ENCODE data around the gene ARFGAP3. TPM values are rescaled to one million over a fixed set of nuclear protein-coding genes. Genes with fewer than 3 reads are reported as not detected.
A peak's percentile ranks its signal among the peaks of the same experiment; 100 is the strongest.
"Not testable (repeated sequence)": the region's sequence is repeated elsewhere in the genome, so short reads cannot be mapped to it uniquely, and the experiment has no call there.

ARFGAP3 gene
- total RNA-seq, 1 experiment from 2014 or later = 20.5 TPM

- in situ Hi-C loops (cut with HindIII; ENCODE audit: low sequenced_read_pairs) = no loop called here
- DNase-seq (ENCODE audit: low spot score) = no peak
Observed at GRCh38 chr22:42758931-42759629, 98.0 kb downstream of the ARFGAP3 start.

GRCh38 chr22:42755553-42755952 is 101.5 kb downstream of the ARFGAP3 start:
- DNase-seq (ENCODE audit: low spot score); in situ Hi-C loops (cut with HindIII; ENCODE audit: low sequenced_read_pairs): not testable (repeated sequence)

GRCh38 chr22:42755121-42755520 is 102.0 kb downstream of the ARFGAP3 start:
- in situ Hi-C loops (cut with HindIII; ENCODE audit: low sequenced_read_pairs); DNase-seq (ENCODE audit: low spot score): not testable (repeated sequence)

DNA sequence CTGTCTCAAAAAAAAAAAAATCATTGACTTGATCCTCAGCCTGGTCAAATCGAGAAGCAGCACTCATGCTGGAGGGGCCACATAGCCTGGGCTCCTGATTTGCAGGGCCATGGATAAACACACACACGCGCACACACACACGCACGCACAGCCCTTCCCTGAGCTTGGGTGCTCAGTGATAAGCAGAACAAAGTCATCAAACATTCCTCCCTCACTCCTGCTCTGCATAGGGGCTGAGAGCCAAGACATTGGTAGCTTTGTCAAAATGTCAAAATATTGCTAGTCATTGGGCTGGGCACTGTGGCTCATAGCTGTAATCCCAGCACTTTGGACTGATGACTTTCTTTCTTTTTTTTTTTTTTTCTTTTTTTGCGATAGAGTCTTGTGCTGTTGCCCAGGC is 102.4 kb downstream of the ARFGAP3 start:
- in situ Hi-C loops (cut with HindIII; ENCODE audit: low sequenced_read_pairs) = no loop called here
- DNase-seq (ENCODE audit: low spot score) = no peak

DNA sequence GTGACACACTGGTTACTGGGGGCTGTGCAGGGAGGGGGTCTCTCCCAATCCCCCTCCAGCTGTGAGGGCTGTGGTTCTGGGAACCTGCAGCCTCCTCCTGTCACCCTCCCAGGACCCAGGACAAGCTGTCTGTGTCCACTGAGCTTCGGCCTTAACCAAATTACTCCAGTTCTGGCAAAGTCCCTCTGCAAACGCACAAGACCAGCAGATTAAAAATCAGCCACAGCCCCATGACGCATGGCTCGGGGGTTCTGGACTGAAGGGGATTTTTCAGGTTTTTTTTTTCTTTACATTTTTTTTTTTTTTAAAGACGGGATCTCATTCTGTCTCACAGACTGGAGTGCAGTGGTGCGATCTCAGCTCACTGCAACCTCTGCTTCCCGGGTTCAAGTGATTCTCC is 104.2 kb downstream of the ARFGAP3 start:
- DNase-seq (ENCODE audit: low spot score) = no peak

GRCh38 chr22:42752230-42752746 is 104.8 kb downstream of the ARFGAP3 start:
- in situ Hi-C loops (cut with HindIII; ENCODE audit: low sequenced_read_pairs) = no loop called here
- no peak for DNase-seq (ENCODE audit: low spot score)

More for the DNA sequence above, 104.2 kb downstream of the ARFGAP3 start:
- in situ Hi-C loops (cut with HindIII; ENCODE audit: low sequenced_read_pairs) = no loop called here

DNA sequence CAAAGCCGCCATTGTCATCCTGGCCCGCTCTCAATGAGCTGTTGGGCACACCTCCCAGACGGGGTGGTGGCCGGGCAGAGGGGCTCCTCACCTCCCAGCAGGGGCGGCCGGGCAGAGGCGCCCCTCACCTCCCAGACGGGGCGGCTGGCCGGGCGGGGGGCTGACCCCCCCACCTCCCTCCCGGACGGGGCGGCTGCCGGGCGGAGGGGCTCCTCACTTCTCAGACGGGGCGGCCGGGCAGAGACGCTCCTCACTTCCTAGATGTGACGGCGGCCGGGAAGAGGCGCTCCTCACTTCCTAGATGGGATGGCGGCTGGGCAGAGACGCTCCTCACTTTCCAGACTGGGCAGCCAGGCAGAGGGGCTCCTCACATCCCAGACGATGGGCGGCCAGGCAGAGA is 106.7 kb downstream of the ARFGAP3 start:
- in situ Hi-C loops (cut with HindIII; ENCODE audit: low sequenced_read_pairs); DNase-seq (ENCODE audit: low spot score): not testable (repeated sequence)

DNA sequence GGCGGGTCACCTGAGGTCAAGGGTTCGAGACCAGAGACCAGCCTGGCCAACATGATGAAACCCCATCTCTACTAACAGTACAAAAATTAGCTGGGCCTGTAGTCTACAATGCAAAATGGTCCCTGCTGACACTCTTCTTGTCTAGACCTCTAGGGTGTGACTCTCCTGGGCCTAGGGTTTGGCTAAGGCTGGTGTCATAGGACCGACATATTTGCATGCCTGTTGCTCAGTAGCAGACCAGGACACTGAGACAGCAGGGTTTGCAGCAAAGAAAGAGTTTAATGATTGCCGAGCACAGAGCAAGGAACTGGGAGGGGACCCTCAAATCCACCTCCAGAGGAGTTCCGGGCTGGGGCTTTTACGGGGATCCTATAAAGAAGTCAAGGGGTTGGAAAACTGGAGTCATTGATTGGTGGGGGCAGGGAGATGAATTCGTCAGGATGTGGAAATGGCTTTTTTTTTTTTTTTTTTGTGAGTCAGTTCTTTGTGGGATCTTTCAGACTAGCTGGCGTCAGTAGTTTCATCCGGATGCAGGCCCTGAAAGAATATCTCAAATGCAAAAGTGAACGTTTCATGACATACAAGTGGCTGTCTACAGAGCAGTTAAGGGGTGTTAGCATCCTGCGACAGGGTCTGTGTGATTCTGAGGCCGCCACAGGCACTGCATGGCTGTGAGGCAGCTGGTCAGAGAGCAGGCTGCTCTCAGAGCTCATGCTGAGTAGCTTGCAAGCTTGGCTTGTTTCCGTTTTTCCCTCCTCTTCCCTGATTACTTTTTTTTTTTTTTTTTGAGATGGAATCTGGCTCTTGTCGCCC is 109.2 kb downstream of the ARFGAP3 start:
- in situ Hi-C loops (cut with HindIII; ENCODE audit: low sequenced_read_pairs) = no loop called here

More for the DNA sequence above, 109.2 kb downstream of the ARFGAP3 start:
- peak; percentile 51 for DNase-seq (ENCODE audit: low spot score)

Other genes with a start within 250 kb of the ARFGAP3 start
- gene POLDIP3, start 242.4 kb downstream of the ARFGAP3 start, total RNA-seq (2014; rRNA removed; shearing (Covaris generic)) = 11.1 and 14.7 TPM in 2 replicates
- gene ATP5MGL, start 216.7 kb downstream of the ARFGAP3 start, total RNA-seq (2014; rRNA removed; shearing (Covaris generic)) = not detected in 2 replicates
- 39.0 and 44.6 TPM in 2 replicates for gene CYB5R3, start 207.9 kb downstream of the ARFGAP3 start, total RNA-seq (2014; rRNA removed; shearing (Covaris generic))
- gene A4GALT, start 136.4 kb downstream of the ARFGAP3 start, total RNA-seq (2014; rRNA removed; shearing (Covaris generic)) = 3.4 and 3.5 TPM in 2 replicates
- gene PACSIN2, start 157.9 kb upstream of the ARFGAP3 start, total RNA-seq (2014; rRNA removed; shearing (Covaris generic)) = 58.8 and 72.5 TPM in 2 replicates
- gene TTLL1, start 232.1 kb upstream of the ARFGAP3 start, total RNA-seq (2014; rRNA removed; shearing (Covaris generic)) = 7.1 and 10.3 TPM in 2 replicates

All from G401 (cell line).